ENCODE measurements around the gene APLNR. TPM values are rescaled to one million over a fixed set of nuclear protein-coding genes. Genes with fewer than 3 reads are reported as not detected.

APLNR gene
- total RNA-seq, 2 donors from 2014 or later = 3.7 to 4.2 TPM

- no peak for TF ChIP-seq CTCF (conservative IDR thresholded peaks at IDR 0.05)
- Mint-ChIP-seq H3K4me3 (no peak overlapping the region), H3K27me3 (ENCODE audit: insufficient read depth) (no peaks in the 10 kb centered on the region), H3K9me3 (no peaks in the 10 kb centered on the region), H3K4me1 (peaks cover 13% of the 10 kb centered on the region), H3K27ac (no peak overlapping the region), H3K36me3 (ENCODE audit: low read depth) (no peaks in the 10 kb centered on the region)
- H3K4me3 ChIP-seq (ENCODE audit: low read length) = no peak overlapping the region
- no peak overlapping the region for H3K9ac ChIP-seq (ENCODE audit: extremely low read depth, low read length, poor library complexity, severe bottlenecking)
- no peaks in the 10 kb centered on the region for H3K27me3 ChIP-seq (ENCODE audit: control insufficient read depth, insufficient read depth, low read length, poor library complexity, severe bottlenecking)
- no peak for DNase-seq
- H3K4me1 ChIP-seq (ENCODE audit: control insufficient read depth, insufficient read depth, low read length) = peaks cover 15% of the 10 kb centered on the region
- H3K27ac ChIP-seq (ENCODE audit: low read depth, low read length) = no peak overlapping the region
- H3K9me3 ChIP-seq (ENCODE audit: control insufficient read depth, low read length) = peaks cover 6% of the 10 kb centered on the region
- no peaks in the 10 kb centered on the region for H3K36me3 ChIP-seq (ENCODE audit: control insufficient read depth, insufficient read depth, low read length)
- WGBS, 2 experiments (ENCODE audit: insufficient coverage in 1 of 2, insufficient read length in 1 of 2) = 84 to 86% methylated on average over 2 to 4 of the region's 4 CpGs
Observed at GRCh38 chr11:57217053-57217452, 20.0 kb downstream of the APLNR start.

GRCh38 chr11:57216463-57216862 is 20.6 kb downstream of the APLNR start:
- WGBS, 2 experiments (ENCODE audit: insufficient coverage in 1 of 2, insufficient read length in 1 of 2) = 89% methylated on average over 4 of the region's 4 CpGs; no CpG with 5 or more reads in 1 of the 2 experiments

GRCh38 chr11:57214494-57214893 is 22.6 kb downstream of the APLNR start:
- Mint-ChIP-seq H3K27me3 (ENCODE audit: insufficient read depth) (no peaks in the 10 kb centered on the region), H3K9me3 (no peaks in the 10 kb centered on the region), H3K4me1 (peaks cover 16% of the 10 kb centered on the region), H3K36me3 (ENCODE audit: low read depth) (no peaks in the 10 kb centered on the region), H3K27ac (no peak overlapping the region), H3K4me3 (no peak overlapping the region)
- Histone ChIP-seq H3K9me3 (ENCODE audit: control insufficient read depth, low read length) (peaks cover 7% of the 10 kb centered on the region), H3K36me3 (ENCODE audit: control insufficient read depth, insufficient read depth, low read length) (no peaks in the 10 kb centered on the region), H3K4me1 (ENCODE audit: control insufficient read depth, insufficient read depth, low read length) (peaks cover 4% of the 10 kb centered on the region), H3K27ac (ENCODE audit: low read depth, low read length) (peak overlapping the region; percentile 98), H3K27me3 (ENCODE audit: control insufficient read depth, insufficient read depth, low read length, poor library complexity, severe bottlenecking) (no peaks in the 10 kb centered on the region), H3K4me3 (ENCODE audit: low read length) (no peak overlapping the region), H3K9ac (ENCODE audit: extremely low read depth, low read length, poor library complexity, severe bottlenecking) (no peak overlapping the region)
- WGBS, 2 experiments (ENCODE audit: insufficient coverage in 1 of 2, insufficient read length in 1 of 2) = 92% methylated on average over 3 of the region's 3 CpGs; no CpG with 5 or more reads in 1 of the 2 experiments
- DNase-seq = no peak
- no peak for TF ChIP-seq CTCF (conservative IDR thresholded peaks at IDR 0.05)

More at GRCh38 chr11:57216463-57216862, 20.6 kb downstream of the APLNR start:
- no peak for DNase-seq
- Histone ChIP-seq H3K27ac (ENCODE audit: low read depth, low read length) (no peak overlapping the region), H3K36me3 (ENCODE audit: control insufficient read depth, insufficient read depth, low read length) (no peaks in the 10 kb centered on the region), H3K4me3 (ENCODE audit: low read length) (no peak overlapping the region), H3K9me3 (ENCODE audit: control insufficient read depth, low read length) (peaks cover 7% of the 10 kb centered on the region), H3K4me1 (ENCODE audit: control insufficient read depth, insufficient read depth, low read length) (peaks cover 11% of the 10 kb centered on the region), H3K9ac (ENCODE audit: extremely low read depth, low read length, poor library complexity, severe bottlenecking) (no peak overlapping the region), H3K27me3 (ENCODE audit: control insufficient read depth, insufficient read depth, low read length, poor library complexity, severe bottlenecking) (no peaks in the 10 kb centered on the region)
- H3K4me3 Mint-ChIP-seq = no peak overlapping the region
- H3K4me1 Mint-ChIP-seq = peaks cover 13% of the 10 kb centered on the region
- no peaks in the 10 kb centered on the region for H3K9me3 Mint-ChIP-seq
- no peak for TF ChIP-seq CTCF (conservative IDR thresholded peaks at IDR 0.05)
- no peak overlapping the region for H3K27ac Mint-ChIP-seq
- H3K36me3 Mint-ChIP-seq (ENCODE audit: low read depth) = no peaks in the 10 kb centered on the region
- H3K27me3 Mint-ChIP-seq (ENCODE audit: insufficient read depth) = no peaks in the 10 kb centered on the region

All from endodermal cell (in vitro differentiated cells).